GM23248 (cell line): ENCODE measurements around the gene IL17REL.

Experiments
- EZH2 ChIP-seq: fragments of 200-600 bp; sonication (generic); IDR thresholded peaks from 2 replicates; pipeline ENCODE4 v1.6.1; 2018; ENCODE audit warnings: antibody characterized with exemption, mild to moderate bottlenecking; ENCODE audit not compliant: insufficient read depth, poor library complexity, severe bottlenecking
- EZH2phosphoT487 ChIP-seq: fragments of 200-600 bp; sonication (generic); IDR thresholded peaks from 2 replicates; pipeline ENCODE4 v1.6.1; 2018; ENCODE audit warnings: antibody characterized with exemption, moderate library complexity, mild to moderate bottlenecking, low read depth; ENCODE audit not compliant: insufficient read depth

DNA sequence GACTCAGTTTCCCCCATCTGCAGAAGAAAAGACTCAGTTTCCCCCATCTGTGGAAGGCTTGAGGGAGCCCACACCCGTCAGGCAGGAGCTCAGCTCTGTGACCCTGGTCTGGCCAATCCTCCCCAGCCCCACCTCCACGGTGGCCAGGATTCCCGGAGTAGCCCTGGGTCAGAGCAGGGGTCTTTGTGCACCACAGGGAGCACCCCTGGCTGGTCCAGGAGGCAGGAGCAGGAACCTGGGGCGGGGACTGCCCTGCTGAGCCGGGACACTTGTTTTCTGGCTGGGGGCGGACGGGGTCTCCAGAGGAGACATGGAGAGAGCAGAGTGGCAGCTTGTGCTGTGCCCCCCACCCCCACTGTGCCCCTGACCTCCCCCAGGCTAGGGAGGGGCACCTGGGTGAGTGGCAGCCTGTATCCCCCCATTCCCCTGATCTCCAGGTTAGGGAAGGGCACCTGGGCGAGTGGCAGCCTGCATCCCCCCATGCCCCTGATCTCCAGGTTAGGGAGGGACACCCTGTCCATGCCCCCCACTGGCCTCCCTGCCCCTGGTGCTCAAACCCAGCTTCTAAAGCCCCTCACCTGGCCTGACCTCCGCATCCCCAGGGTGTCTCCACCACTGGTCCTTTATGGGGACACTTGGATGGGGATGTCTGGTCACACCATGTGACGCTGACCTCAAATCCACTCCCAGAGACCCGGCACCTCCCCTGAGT lies 18.8 kb downstream of the IL17REL start:
- TF ChIP-seq EZH2, result no peak
- TF ChIP-seq EZH2phosphoT487, result no peak
